H1 (cell line): ENCODE results near the gene MGME1. TPM values are rescaled to one million over a fixed set of nuclear protein-coding genes. Genes with fewer than 3 reads are reported as not detected.

Source experiments
- CTCF ChIA-PET: fragments of 300-600 bp; sonication (Branson Sonifier 250); formaldehyde crosslinking; loops from one replicate; lab custom pipeline; 2021; ENCODE audit not compliant: partially characterized antibody; lab: Charles Lee
- POLR2A ChIA-PET: fragments of 300-600 bp; sonication (Branson Sonifier 250); formaldehyde crosslinking; loops from one replicate; lab custom pipeline; 2021; ENCODE audit warnings: inconsistent platforms; ENCODE audit not compliant: partially characterized antibody; lab: Charles Lee
- DNase-seq, 2 experiments: peaks; one replicate each; pipeline versions ENCODE4 v3.0.0 to v3.0.0-alpha.2; 2010 to 2022; ENCODE audit warnings: low spot score in 2 of 2, low read depth in 1 of 2, mixed read lengths in 1 of 2
- FAIRE-seq: peaks from 2 replicates; lab custom pipeline; 2011; peaks lifted over from hg19 to GRCh38; lab: Jason Lieb, UNC
- H2AFZ ChIP-seq: 2 replicates; pipeline ENCODE4 v1.8.1; 2012; ENCODE audit warnings: low read length, inconsistent platforms
- H2AK5ac ChIP-seq: 2 replicates; pipeline ENCODE4 v1.6.1; 2013; ENCODE audit warnings: low read depth, low read length
- H2BK120ac ChIP-seq: replicated peaks from 2 replicates; pipeline ENCODE3; 2013; ENCODE audit warnings: low read depth, low read length, inconsistent platforms
- H2BK12ac ChIP-seq: 2 replicates; pipeline ENCODE4 v1.6.1; 2013; ENCODE audit warnings: low read depth, low read length
- H2BK15ac ChIP-seq: 2 replicates; pipeline ENCODE4 v1.6.1; 2013; ENCODE audit warnings: low read length
- H2BK20ac ChIP-seq: 2 replicates; pipeline ENCODE4 v1.6.1; 2013; ENCODE audit warnings: low read length
- H2BK5ac ChIP-seq: 2 replicates; pipeline ENCODE4 v1.6.1; 2013; ENCODE audit warnings: low read depth, low read length
- H3K14ac ChIP-seq: 2 replicates; pipeline ENCODE4 v1.6.1; 2013; ENCODE audit warnings: inconsistent platforms; ENCODE audit not compliant: insufficient read length
- H3K18ac ChIP-seq: 2 replicates; pipeline ENCODE4 v1.6.1; 2013; ENCODE audit warnings: low read length; ENCODE audit errors: extremely low read depth
- H3K23ac ChIP-seq: 2 replicates; pipeline ENCODE4 v1.6.1; 2013; ENCODE audit warnings: inconsistent platforms; ENCODE audit not compliant: insufficient read length
- H3K23me2 ChIP-seq: 2 replicates; pipeline ENCODE4 v1.6.1; 2013; ENCODE audit warnings: low read depth, low read length
- H3K27ac ChIP-seq: 2 replicates; pipeline ENCODE4 v1.6.1; 2011; ENCODE audit warnings: low read depth, low read length, inconsistent platforms
- H3K27me3 ChIP-seq, 4 experiments: replicated peaks in 1 of 4; 1 replicate in 1 of 4; 2 replicates in 3 of 4; pipeline versions ENCODE4 v1.6.1 to v1.8.1; 2011 to 2013; ENCODE audit warnings: low read length in 3 of 4, mild to moderate bottlenecking in 3 of 4, inconsistent platforms in 2 of 4, mixed read lengths in 2 of 4, moderate library complexity in 1 of 4; ENCODE audit not compliant: control insufficient read depth in 3 of 4, insufficient read depth in 3 of 4; ENCODE audit errors: extremely low read depth in 1 of 4
- H3K36me3 ChIP-seq, 4 experiments: 2 replicates each; pipeline versions ENCODE4 v1.6.1 to v1.8.1; 2011 to 2013; ENCODE audit warnings: mild to moderate bottlenecking in 4 of 4, low read length in 3 of 4, moderate library complexity in 2 of 4, control low read depth in 1 of 4, inconsistent platforms in 1 of 4; ENCODE audit not compliant: insufficient read depth in 4 of 4, control insufficient read depth in 2 of 4
- H3K4ac ChIP-seq: replicated peaks from 2 replicates; pipeline ENCODE3; 2013; ENCODE audit warnings: low read length, low read depth, mixed read lengths, inconsistent platforms; ENCODE audit not compliant: insufficient read length
- H3K4me1 ChIP-seq, 4 experiments: replicated peaks in 1 of 4; 1 replicate in 1 of 4; 2 replicates in 3 of 4; pipeline versions ENCODE4 v1.6.1 to v1.8.1; 2011 to 2013; ENCODE audit warnings: low read length in 3 of 4, inconsistent platforms in 2 of 4, mixed read lengths in 1 of 4; ENCODE audit not compliant: insufficient read depth in 4 of 4, control insufficient read depth in 3 of 4
- H3K4me2 ChIP-seq, 2 experiments: 2 replicates each; pipeline versions ENCODE4 v1.6.1 to v1.8.1; 2011 to 2013; ENCODE audit warnings: low read depth in 2 of 2, low read length in 2 of 2, control low read depth in 1 of 2, inconsistent platforms in 1 of 2, mild to moderate bottlenecking in 1 of 2; ENCODE audit not compliant: insufficient read depth in 1 of 2
- H3K4me3 ChIP-seq, 4 experiments: fragments of 200-600, 300-600 bp in 1 of 4; sonication (generic), shearing (Covaris generic), sonication (Bioruptor Twin) in 1 of 4; 2 replicates each; pipeline versions ENCODE4 v1.5.1 to v1.8.1; 2011 to 2016; ENCODE audit warnings: low read length in 4 of 4, low read depth in 3 of 4, control low read depth in 2 of 4, inconsistent platforms in 2 of 4, mild to moderate bottlenecking in 2 of 4, mixed read lengths in 1 of 4, moderate library complexity in 1 of 4; ENCODE audit not compliant: insufficient read depth in 2 of 4; ENCODE audit errors: extremely low read depth in 1 of 4
- H3K56ac ChIP-seq: replicated peaks from 2 replicates; pipeline ENCODE3; 2013; ENCODE audit warnings: low read depth, mild to moderate bottlenecking, mixed read lengths, low read length, inconsistent platforms; ENCODE audit not compliant: insufficient read length
- H3K79me1 ChIP-seq: 2 replicates; pipeline ENCODE4 v1.6.1; 2013; ENCODE audit warnings: low read depth, low read length, control low read depth
- H3K79me2 ChIP-seq, 2 experiments: 2 replicates each; pipeline versions ENCODE4 v1.6.1 to v1.8.1; 2012 to 2013; ENCODE audit warnings: low read length in 2 of 2, mild to moderate bottlenecking in 2 of 2, inconsistent platforms in 1 of 2; ENCODE audit not compliant: insufficient read depth in 2 of 2, control insufficient read depth in 1 of 2
- H3K9ac ChIP-seq, 4 experiments: replicated peaks in 1 of 4; 1 replicate in 1 of 4; 2 replicates in 3 of 4; pipeline versions ENCODE4 v1.6.1 to v1.8.1; 2011 to 2013; ENCODE audit warnings: low read depth in 3 of 4, low read length in 3 of 4, control low read depth in 2 of 4, mild to moderate bottlenecking in 2 of 4, moderate library complexity in 2 of 4, inconsistent platforms in 1 of 4; ENCODE audit errors: extremely low read depth in 1 of 4
- H3K9me3 ChIP-seq, 2 experiments: 2 replicates each; pipeline versions ENCODE4 v1.6.1 to v1.8.1; 2012 to 2013; ENCODE audit warnings: mild to moderate bottlenecking in 2 of 2, moderate library complexity in 2 of 2, control low read depth in 1 of 2, inconsistent platforms in 1 of 2, low read depth in 1 of 2, low read length in 1 of 2, mixed read lengths in 1 of 2; ENCODE audit not compliant: insufficient read depth in 2 of 2
- H4K20me1 ChIP-seq, 2 experiments: replicated peaks in 1 of 2; 2 replicates each; pipeline versions ENCODE3 to v1.8.1; 2011 to 2013; ENCODE audit warnings: inconsistent platforms in 2 of 2, low read length in 2 of 2, mild to moderate bottlenecking in 1 of 2; ENCODE audit not compliant: insufficient read depth in 2 of 2, control insufficient read depth in 1 of 2
- H4K5ac ChIP-seq: 2 replicates; pipeline ENCODE4 v1.6.1; 2013; ENCODE audit warnings: low read length, low read depth, mixed read lengths, inconsistent platforms; ENCODE audit not compliant: insufficient read length
- H4K8ac ChIP-seq: 2 replicates; pipeline ENCODE4 v1.8.0; 2013; ENCODE audit warnings: mild to moderate bottlenecking, moderate library complexity, low read length, inconsistent platforms; ENCODE audit not compliant: insufficient read depth; ENCODE audit errors: extremely low read depth
- H4K91ac ChIP-seq: replicated peaks from 2 replicates; pipeline ENCODE3; 2013; ENCODE audit warnings: low read length, mixed read lengths, inconsistent platforms; ENCODE audit not compliant: insufficient read length
- POLR2A ChIP-seq, 2 experiments: IDR thresholded peaks; 1 replicate in 1 of 2; 2 replicates in 1 of 2; pipeline ENCODE4 v1.6.1; 2011; ENCODE audit warnings: low read depth in 2 of 2, low read length in 2 of 2, mild to moderate bottlenecking in 2 of 2; ENCODE audit errors: control extremely low read depth in 1 of 2
- RNF2 ChIP-seq: fragments of 200-900, 300-1000 bp; sonication (generic); IDR thresholded peaks from 2 replicates; pipeline ENCODE4 v1.7.1; 2016; ENCODE audit warnings: borderline replicate concordance, low read depth, mild to moderate bottlenecking, antibody characterized with exemption, low read length; ENCODE audit not compliant: poor library complexity, severe bottlenecking; ENCODE audit errors: missing control alignments
- SP2 ChIP-seq: IDR thresholded peaks from 2 replicates; pipeline ENCODE4 v1.6.1; 2012; ENCODE audit warnings: mild to moderate bottlenecking, low read length, inconsistent platforms
- WGBS, 2 experiments: shearing (Covaris generic) in 1 of 2; methylation state at CpG; one replicate each; pipeline versions ENCODE4 v1.1.6 to v1.1.7; 2013 to 2015; ENCODE audit warnings: low lambda C conversion rate in 2 of 2, mixed read lengths in 2 of 2, inconsistent platforms in 1 of 2, low coverage in 1 of 2, missing lambda C conversion rate in 1 of 2; ENCODE audit not compliant: insufficient replicate concordance in 2 of 2, insufficient coverage in 1 of 2, insufficient read length in 1 of 2; ENCODE audit errors: extremely low coverage in 1 of 2, missing lambda C conversion rate in 1 of 2; 5-methylcytosine and 5-hydroxymethylcytosine counted together
- polyA plus RNA-seq, 7 experiments: library from polyadenylated mRNA; depleted of rRNA in 3 of 7; stranded (reverse) in 5 of 7; unstranded in 2 of 7; fragments of >200 nt in 5 of 7; fragments of 200-250 nt in 2 of 7; gene quantifications; 1 replicate in 5 of 7; 2 replicates in 1 of 7; 4 replicates in 1 of 7; pipeline versions ENCODE4 v1.2.1 to v1.2.3, GENCODE V29; 2011 to 2013; ENCODE audit warnings: missing spikeins in 2 of 7, mixed read lengths in 2 of 7
- total RNA-seq: library from RNA; stranded (reverse); fragmentation: NEBNext Ultra II Directional; extraction: Animal tissue kit (Norgen Biotek cat#: 25700); gene quantifications from 2 replicates; pipeline ENCODE4 v1.2.1, GENCODE V29; 2021

Gene MGME1
- total and polyA plus RNA-seq, 2 of the 8 experiments (the other 6 are each of a cell fraction or from before 2014, with no cell fraction given) = 27.7 to 59.0 TPM

- CTCF ChIA-PET = interaction anchor here (1.0 kb wide), 1 partner anchor 32 kb away, joined by 3 read pairs; no protein-coding TSS in a partner anchor
Observed at GRCh38 chr20:17960927-17961586, 7.8 kb upstream of the MGME1 start.

More at GRCh38 chr20:17960927-17961586, 7.8 kb upstream of the MGME1 start:
- H2BK120ac ChIP-seq = no peak overlapping the region
- no peak overlapping the region for H2BK5ac ChIP-seq
- H3K18ac ChIP-seq = no peak overlapping the region
- H3K23ac ChIP-seq = no peak overlapping the region
- no peak overlapping the region for H3K27ac ChIP-seq
- no peak overlapping the region for H2BK15ac ChIP-seq
- no peak overlapping the region for H3K56ac ChIP-seq
- no peak overlapping the region for H2BK20ac ChIP-seq
- no peak for DNase-seq
- peak overlapping the region in 1 of 4 experiments; percentile 34; a peak in 2 of 8 replicates for H3K4me3 ChIP-seq
- no peak overlapping the region for H3K9ac ChIP-seq
- no peak overlapping the region for H2BK12ac ChIP-seq
- H3K36me3 ChIP-seq = peaks cover 5 to 23% (median 8%) of the 10 kb centered on the region in 4 experiments; a peak in 6 of 8 replicates
- H4K8ac ChIP-seq = no peak overlapping the region
- no peaks in the 10 kb centered on the region for H3K9me3 ChIP-seq
- no peak for TF ChIP-seq SP2
- no peak for TF ChIP-seq RNF2
- peak; percentile 14 to 47 for TF ChIP-seq POLR2A (IDR thresholded peaks at IDR 0.05; ENCODE audit: control extremely low read depth in 1 of 2, low read depth in 2 of 2, low read length in 2 of 2)
- TF ChIP-seq, all 59 proteins: peak for 1
- H3K79me2 ChIP-seq = peaks cover 98 to 100% of the 10 kb centered on the region in 2 experiments
- no peaks in the 10 kb centered on the region for H3K27me3 ChIP-seq
- no peak overlapping the region for H2AK5ac ChIP-seq
- no peak overlapping the region for H3K4ac ChIP-seq
- H3K4me2 ChIP-seq = peak overlapping the region; percentile 41 to 98; a peak in 3 of 4 replicates
- POLR2A ChIA-PET = interaction anchor here (2.2 to 20.7 kb wide), 4 partner anchors 7 to 30 kb away, joined by 10 to 424 read pairs (median 94); partner anchors contain the start of genes MGME1 and SNX5
- H3K14ac ChIP-seq = no peak overlapping the region
- H3K23me2 ChIP-seq = peaks cover 4% of the 10 kb centered on the region; the same call in 1 of the 2 replicates
- H3K4me1 ChIP-seq = peaks cover 2 to 36% (median 17%) of the 10 kb centered on the region in 4 experiments; a peak in 6 of 7 replicates
- no peak overlapping the region for H4K91ac ChIP-seq
- no peak overlapping the region for H4K5ac ChIP-seq
- FAIRE-seq = no peak
- no peaks in the 10 kb centered on the region for H3K79me1 ChIP-seq
- 79% methylated on average over 6 of the region's 6 CpGs; no CpG with 5 or more reads in 1 of the 2 experiments for WGBS, 2 experiments
- H4K20me1 ChIP-seq = peaks cover 62 to 67% of the 10 kb centered on the region in 2 experiments
- no peak overlapping the region for H2AFZ ChIP-seq
